WERI-Rb-1 (cell line): ENCODE data around the gene SHH.

Experiments used
- DNase-seq: peaks from one replicate; pipeline ENCODE4 v3.0.0-alpha.2; 2020
- H3K27ac ChIP-seq: fragments of 250-450 bp; sonication (Bioruptor Pico); 2 replicates; pipeline ENCODE4 v1.5.1; 2020; ENCODE audit warnings: mild to moderate bottlenecking, moderate library complexity
- H3K27me3 ChIP-seq: fragments of 250-450 bp; sonication (Bioruptor Pico); 2 replicates; pipeline ENCODE4 v1.5.1; 2021; ENCODE audit warnings: mild to moderate bottlenecking, low read depth, moderate library complexity; ENCODE audit not compliant: insufficient read depth, severe bottlenecking
- H3K36me3 ChIP-seq: fragments of 250-450 bp; sonication (Bioruptor Pico); 2 replicates; pipeline ENCODE4 v1.5.1; 2020; ENCODE audit warnings: mild to moderate bottlenecking, moderate library complexity
- H3K4me3 ChIP-seq: 2 replicates; pipeline ENCODE4 v1.5.1; 2011; ENCODE audit warnings: low read depth, mild to moderate bottlenecking, control low read depth, low read length
- H3K9me3 ChIP-seq: fragments of 250-450 bp; sonication (Bioruptor Pico); 2 replicates; pipeline ENCODE4 v1.5.1; 2021; ENCODE audit warnings: mild to moderate bottlenecking, moderate library complexity; ENCODE audit not compliant: severe bottlenecking
- TF ChIP-seq, protein P1 (sequence below): IDR thresholded peaks from 2 replicates; pipeline ENCODE4 v1.5.1; 2011; ENCODE audit warnings: low read depth, mild to moderate bottlenecking, control low read depth, inconsistent platforms, low read length

The SHH gene

DNA sequence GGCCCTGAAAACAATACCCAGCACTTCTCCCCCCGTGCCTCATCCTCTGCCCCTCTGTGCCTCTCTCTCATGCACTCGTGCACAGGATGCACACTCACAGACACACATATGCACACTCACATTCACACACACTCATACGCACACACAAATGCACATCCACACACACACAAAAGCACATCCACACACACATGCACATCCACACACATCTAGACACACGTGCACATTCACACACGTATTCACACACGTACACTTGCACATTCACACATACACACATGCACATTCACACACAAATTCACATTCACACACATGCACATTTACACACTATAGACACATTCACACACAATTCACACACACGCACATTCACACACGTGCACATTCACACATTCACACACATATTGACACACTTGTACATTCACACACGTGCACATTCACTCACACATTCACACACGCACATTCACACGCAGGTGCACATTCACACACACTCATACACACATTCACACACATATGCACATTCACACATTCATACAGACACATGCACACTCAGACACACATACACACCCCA lies 19.2 kb downstream of the SHH start:
- Histone ChIP-seq H3K27ac (no peak overlapping the region), H3K36me3 (no peaks in the 10 kb centered on the region), H3K27me3 (peaks cover 28% of the 10 kb centered on the region), H3K4me3 (no peak overlapping the region), H3K9me3 (peaks cover 6% of the 10 kb centered on the region)
- DNase-seq, result no peak
- TF ChIP-seq, protein P1, sequence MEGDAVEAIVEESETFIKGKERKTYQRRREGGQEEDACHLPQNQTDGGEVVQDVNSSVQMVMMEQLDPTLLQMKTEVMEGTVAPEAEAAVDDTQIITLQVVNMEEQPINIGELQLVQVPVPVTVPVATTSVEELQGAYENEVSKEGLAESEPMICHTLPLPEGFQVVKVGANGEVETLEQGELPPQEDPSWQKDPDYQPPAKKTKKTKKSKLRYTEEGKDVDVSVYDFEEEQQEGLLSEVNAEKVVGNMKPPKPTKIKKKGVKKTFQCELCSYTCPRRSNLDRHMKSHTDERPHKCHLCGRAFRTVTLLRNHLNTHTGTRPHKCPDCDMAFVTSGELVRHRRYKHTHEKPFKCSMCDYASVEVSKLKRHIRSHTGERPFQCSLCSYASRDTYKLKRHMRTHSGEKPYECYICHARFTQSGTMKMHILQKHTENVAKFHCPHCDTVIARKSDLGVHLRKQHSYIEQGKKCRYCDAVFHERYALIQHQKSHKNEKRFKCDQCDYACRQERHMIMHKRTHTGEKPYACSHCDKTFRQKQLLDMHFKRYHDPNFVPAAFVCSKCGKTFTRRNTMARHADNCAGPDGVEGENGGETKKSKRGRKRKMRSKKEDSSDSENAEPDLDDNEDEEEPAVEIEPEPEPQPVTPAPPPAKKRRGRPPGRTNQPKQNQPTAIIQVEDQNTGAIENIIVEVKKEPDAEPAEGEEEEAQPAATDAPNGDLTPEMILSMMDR, result no peak

DNA sequence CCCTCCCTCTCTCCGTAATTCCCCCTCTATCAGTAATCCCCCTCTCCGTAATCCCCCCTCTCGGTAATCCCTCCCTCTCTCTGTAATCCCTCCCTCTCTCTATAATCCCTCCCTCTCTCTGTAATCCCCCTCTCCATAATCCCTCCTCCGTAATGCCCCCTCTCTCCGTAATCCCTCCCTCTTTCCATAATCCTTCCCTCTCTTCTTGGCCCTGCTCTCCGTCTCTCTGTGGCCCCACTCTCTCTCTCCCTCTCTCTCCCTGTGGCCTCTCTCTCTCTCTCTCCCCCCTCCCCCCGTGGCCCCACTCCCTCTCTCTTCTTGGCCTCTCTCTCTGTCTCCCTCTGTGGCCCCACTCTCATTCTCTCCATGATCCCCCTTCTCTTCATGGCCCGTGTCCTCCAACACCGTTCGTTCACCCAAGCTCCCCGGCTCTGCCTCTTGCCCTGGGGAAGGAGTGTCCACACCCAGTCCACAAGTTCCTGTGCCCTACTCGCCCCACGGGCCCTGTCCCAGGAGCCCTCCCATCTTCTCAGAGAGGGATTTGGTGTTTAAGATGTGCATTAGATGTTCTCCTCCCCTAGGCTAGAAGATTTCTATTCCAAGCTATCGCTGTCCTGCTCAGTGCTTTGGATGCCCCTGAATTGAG lies 19.8 kb downstream of the SHH start:
- DNase-seq, result no peak
- H3K4me3 ChIP-seq, result no peak overlapping the region
- no peak overlapping the region for H3K27ac ChIP-seq
- H3K36me3 ChIP-seq, result no peaks in the 10 kb centered on the region
- peaks cover 6% of the 10 kb centered on the region for H3K9me3 ChIP-seq
- peaks cover 22% of the 10 kb centered on the region for H3K27me3 ChIP-seq
- TF ChIP-seq, protein P1, result no peak

DNA sequence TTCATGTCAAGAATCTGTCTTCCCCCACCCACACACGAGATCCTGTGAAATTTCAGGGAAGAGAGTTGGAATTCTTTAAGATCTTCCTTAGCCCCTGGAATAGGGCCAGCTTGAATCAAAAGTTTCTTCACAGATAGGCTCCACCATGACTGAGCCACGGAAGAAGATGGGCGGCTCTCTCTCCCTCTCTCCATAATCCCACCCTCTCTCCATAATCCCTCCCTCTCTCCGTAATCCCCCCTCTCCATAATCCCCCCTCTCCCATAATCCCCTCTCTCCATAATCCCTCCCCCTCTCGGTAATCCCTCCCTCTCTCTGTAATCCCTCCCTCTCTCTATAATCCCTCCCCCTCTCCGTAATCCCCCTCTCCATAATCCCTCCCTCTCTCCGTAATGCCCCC lies 20.4 kb downstream of the SHH start:
- Histone ChIP-seq H3K27me3 (peaks cover 19% of the 10 kb centered on the region), H3K9me3 (peaks cover 6% of the 10 kb centered on the region), H3K4me3 (no peak overlapping the region), H3K36me3 (no peaks in the 10 kb centered on the region), H3K27ac (no peak overlapping the region)
- TF ChIP-seq, protein P1, result no peak
- DNase-seq, result no peak

DNA sequence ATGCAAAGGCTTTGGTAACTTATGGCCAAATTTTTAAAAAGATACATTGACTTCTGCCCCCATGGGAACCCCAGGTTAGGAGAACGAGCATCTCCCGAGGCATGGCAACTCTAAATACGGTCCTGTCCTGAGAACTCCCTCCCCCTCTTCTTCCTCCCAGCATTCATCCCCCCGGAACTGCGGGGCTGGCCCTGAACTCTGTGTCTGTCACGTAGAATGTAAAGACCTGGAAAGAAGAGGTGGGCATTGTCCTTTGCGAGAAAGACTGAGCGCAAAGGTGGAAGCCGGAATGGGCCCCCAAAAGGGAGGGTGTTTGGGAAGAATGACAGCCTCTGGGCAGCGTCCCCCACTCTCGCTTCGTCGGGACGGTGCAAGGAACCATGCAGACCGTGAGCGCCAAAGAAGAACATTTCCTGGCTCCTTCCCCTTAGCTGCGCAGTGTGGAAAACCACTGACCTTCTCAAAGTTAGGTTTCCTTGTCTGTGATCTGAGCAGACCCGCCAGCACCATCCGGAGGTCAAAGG lies 21.0 kb downstream of the SHH start:
- Histone ChIP-seq H3K9me3 (peaks cover 6% of the 10 kb centered on the region), H3K27ac (no peak overlapping the region), H3K4me3 (no peak overlapping the region), H3K36me3 (no peaks in the 10 kb centered on the region), H3K27me3 (peaks cover 13% of the 10 kb centered on the region)
- TF ChIP-seq, protein P1, result no peak
- DNase-seq, result no peak

DNA sequence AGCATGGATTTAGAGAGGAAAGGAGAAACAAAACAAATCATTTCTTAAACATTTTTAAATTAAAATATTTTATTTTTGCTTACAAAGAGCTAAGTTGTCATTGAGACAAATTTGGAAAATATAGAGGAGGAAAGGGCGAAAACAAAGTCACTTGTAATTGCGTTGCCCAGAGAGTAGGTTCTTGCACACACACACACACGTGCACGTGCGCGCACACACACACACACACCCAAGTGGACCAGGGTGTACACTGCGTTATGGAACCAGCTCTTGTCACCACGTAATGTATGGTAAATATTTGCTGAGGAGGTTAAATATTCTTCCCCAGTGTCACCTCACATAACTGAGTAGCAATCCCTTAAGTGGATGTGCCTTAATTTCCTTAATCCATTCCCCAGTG lies 21.6 kb downstream of the SHH start:
- TF ChIP-seq, protein P1, result no peak
- Histone ChIP-seq H3K36me3 (no peaks in the 10 kb centered on the region), H3K9me3 (peaks cover 6% of the 10 kb centered on the region), H3K27ac (no peak overlapping the region), H3K27me3 (peaks cover 7% of the 10 kb centered on the region), H3K4me3 (no peak overlapping the region)
- no peak for DNase-seq
